CD4-positive, alpha-beta T cell treated with Interleukin-6 at 100 ng/mL for 8 hours (primary cell): Measurements from ENCODE around the gene NTHL1.

ENCODE experiments used
- DNase-seq: peaks from one replicate; pipeline ENCODE4 v3.0.0-alpha.2; 2020; ENCODE audit warnings: mixed read lengths, low spot score

NTHL1 gene

GRCh38 chr16:2083876-2084780 is 36.5 kb upstream of the NTHL1 start:
- no peak for DNase-seq

DNA sequence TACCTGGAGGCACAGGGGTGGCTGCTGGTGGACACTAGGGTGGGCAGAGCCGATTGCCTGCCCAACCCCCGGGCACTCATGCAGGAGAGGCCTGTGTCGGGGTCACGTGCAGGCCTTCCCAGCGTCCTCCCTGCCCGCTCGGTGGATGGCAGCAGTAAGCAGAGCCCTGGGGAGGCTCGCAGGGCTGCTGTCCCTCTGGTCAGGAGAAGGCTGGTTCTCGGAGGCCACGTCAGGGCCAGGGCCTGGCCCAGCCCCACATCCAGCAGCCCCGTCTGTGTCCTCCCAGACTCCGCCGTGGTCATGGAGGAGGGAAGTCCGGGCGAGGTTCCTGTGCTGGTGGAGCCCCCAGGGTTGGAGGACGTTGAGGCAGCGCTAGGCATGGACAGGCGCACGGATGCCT is 35.8 kb upstream of the NTHL1 start:
- no peak for DNase-seq

- no peak for DNase-seq
Measured at GRCh38 chr16:2082983-2083364, 35.3 kb upstream of the NTHL1 start.

- DNase-seq = no peak
Measured at GRCh38 chr16:2082171-2082982, 34.7 kb upstream of the NTHL1 start.

GRCh38 chr16:2081201-2082084 is 33.8 kb upstream of the NTHL1 start:
- no peak for DNase-seq

GRCh38 chr16:2079991-2080390 is 32.4 kb upstream of the NTHL1 start:
- no peak for DNase-seq

GRCh38 chr16:2079311-2079800 is 31.7 kb upstream of the NTHL1 start:
- DNase-seq = no peak

GRCh38 chr16:2078691-2079090 is 31.1 kb upstream of the NTHL1 start:
- no peak for DNase-seq

DNA sequence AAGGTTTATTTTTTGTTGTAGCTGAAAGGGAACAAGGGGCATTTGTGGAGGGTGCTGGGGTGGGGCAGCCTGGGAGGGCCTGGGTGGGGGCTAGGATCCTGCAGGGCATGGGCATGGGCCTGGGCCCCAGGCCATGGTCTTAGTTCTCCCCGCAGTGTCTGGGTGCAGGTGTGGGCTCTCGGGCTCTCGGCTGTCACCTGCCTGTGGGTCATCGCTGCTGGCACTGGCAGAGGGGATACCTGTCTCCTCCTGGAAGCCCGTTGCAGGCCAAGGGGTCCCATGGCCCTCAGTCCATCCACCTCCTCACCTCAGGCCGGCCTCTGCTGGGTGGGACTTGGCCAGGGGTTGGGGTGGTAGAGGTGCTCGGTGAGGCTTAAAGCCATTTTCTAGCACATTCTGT is 30.5 kb upstream of the NTHL1 start:
- no peak for DNase-seq

GRCh38 chr16:2077696-2078095 is 30.1 kb upstream of the NTHL1 start:
- DNase-seq = no peak

- no peak for DNase-seq
Measured at GRCh38 chr16:2077016-2077415, 29.4 kb upstream of the NTHL1 start.

GRCh38 chr16:2076072-2076865 is 28.6 kb upstream of the NTHL1 start:
- no peak for DNase-seq

GRCh38 chr16:2075631-2076030 is 28.0 kb upstream of the NTHL1 start:
- no peak for DNase-seq

DNA sequence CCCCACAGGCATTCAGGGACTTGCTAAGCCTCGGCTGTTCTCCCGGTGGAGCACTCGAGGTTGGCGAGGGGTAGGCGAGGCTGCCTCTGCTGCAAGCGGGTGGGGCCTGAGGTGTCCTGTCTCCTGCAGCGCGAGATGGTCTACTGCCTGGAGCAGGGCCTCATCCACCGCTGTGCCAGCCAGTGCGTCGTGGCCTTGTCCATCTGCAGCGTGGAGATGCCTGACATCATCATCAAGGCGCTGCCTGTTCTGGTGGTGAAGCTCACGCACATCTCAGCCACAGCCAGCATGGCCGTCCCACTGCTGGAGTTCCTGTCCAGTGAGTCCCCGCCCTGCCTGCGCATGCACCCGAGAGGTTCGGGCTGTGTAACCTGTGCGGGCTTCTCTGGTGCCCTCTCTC is 26.4 kb upstream of the NTHL1 start:
- DNase-seq = no peak

DNA sequence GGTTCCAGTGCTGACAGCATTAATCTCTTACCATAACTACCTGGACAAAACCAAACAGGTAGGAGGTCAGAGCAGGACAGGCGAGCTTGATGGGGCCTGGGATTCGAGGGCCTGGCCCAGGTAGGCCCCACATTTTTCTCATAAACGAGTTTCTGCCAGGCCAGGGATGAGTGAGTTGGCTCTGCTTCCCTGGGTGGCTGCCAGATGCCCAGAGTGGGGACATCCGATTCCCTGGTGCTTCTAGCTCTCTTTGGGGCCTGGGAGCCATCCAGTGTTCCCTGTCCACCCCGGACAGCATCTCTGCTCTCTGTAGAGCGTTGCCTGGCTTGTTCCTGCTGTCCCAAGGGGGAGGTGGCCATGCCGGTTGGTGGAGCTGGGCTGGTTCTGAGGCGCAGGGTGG is 25.3 kb upstream of the NTHL1 start:
- no peak for DNase-seq

GRCh38 chr16:2071454-2072202 is 24.0 kb upstream of the NTHL1 start:
- DNase-seq = no peak

GRCh38 chr16:2070576-2071453 is 23.2 kb upstream of the NTHL1 start:
- no peak for DNase-seq

GRCh38 chr16:2066139-2066538 is 18.5 kb upstream of the NTHL1 start:
- no peak for DNase-seq

DNA sequence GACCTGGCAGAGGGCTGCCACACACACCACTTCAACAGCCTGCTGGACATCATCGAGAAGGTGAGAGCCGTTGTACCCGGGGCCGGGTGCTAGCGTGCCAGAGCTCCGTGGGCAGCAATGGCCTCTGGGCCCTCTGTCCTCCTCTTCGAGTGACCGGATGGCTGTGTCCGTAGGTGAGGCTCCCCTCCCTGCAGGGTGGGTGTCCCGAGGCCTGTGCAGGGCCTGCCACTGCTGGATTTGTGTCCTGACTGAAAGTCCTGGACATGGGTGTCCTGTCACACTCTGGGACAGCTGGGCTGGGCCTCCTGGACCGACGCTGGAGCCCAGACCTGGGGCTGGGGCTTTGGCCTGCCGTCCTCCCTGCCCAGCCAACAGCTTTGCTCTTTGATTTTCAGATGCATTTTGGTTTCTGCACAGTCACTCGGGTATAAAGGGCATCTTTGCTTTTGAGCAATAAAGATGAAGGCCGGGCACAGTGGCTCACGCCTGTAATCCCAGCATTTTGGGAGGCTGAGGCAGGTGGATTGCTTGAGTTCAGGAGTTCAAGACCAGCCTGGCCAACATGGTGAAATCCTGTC is 16.8 kb upstream of the NTHL1 start:
- DNase-seq = no peak
